ENCODE data around the gene GTF2A1. TPM values are rescaled to one million over a fixed set of nuclear protein-coding genes. Genes with fewer than 3 reads are reported as not detected.

Gene GTF2A1
- total RNA-seq, 1 donor from 2014 or later, result 36.4 TPM

DNA sequence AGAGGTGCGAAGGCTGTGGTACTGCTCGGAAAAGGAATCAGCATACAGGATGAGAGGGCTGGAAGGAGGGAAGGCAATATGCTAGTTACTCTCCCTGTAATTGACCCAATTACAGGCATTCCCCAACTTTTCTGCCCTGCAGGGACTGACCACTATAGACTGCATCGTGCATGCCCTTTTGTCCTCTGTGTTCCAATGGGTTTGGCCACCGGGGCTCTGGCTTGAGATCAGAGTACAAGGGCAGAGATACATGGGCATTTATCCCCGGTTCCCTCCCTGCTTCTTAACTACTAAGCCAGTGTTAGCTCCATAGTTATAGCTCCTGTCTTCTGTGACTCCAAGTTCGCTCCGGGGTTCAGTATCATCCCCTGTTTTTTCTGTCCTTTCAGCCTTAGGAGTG lies 59.7 kb downstream of the GTF2A1 start:
- FAIRE-seq, result no peak
- Histone ChIP-seq H3K27ac (ENCODE audit: low read depth, low read length) (no peak overlapping the region), H3K9me3 (ENCODE audit: insufficient read depth, low read depth, low read length) (no peaks in the 10 kb centered on the region), H2AFZ (ENCODE audit: low read depth, low read length) (no peak overlapping the region), H3K36me3 (ENCODE audit: insufficient read depth, low read length) (no peaks in the 10 kb centered on the region), H3K4me1 (ENCODE audit: insufficient read depth, low read length) (no peaks in the 10 kb centered on the region), H3K27me3 (ENCODE audit: insufficient read depth, low read length) (no peaks in the 10 kb centered on the region), H3K79me2 (ENCODE audit: insufficient read depth, low read length) (no peaks in the 10 kb centered on the region), H3K4me2 (ENCODE audit: low read length) (no peak overlapping the region), H3K4me3 (ENCODE audit: insufficient read depth, low read depth, low read length) (no peak overlapping the region), H4K20me1 (ENCODE audit: insufficient read depth, low read length) (no peaks in the 10 kb centered on the region), H3K9ac (ENCODE audit: low read length) (no peak overlapping the region)
- Mint-ChIP-seq H3K4me3 (ENCODE audit: unreplicated experiment) (no peak overlapping the region), H3K36me3 (ENCODE audit: low read depth, unreplicated experiment) (no peaks in the 10 kb centered on the region), H3K4me1 (ENCODE audit: low read depth, unreplicated experiment) (peaks cover 27% of the 10 kb centered on the region), H3K27me3 (ENCODE audit: low read depth, unreplicated experiment) (no peaks in the 10 kb centered on the region), H3K27ac (ENCODE audit: unreplicated experiment) (no peak overlapping the region), H3K9me3 (ENCODE audit: unreplicated experiment) (no peaks in the 10 kb centered on the region)
- DNase-seq (ENCODE audit: low read depth), result no peak
- no peak for TF ChIP-seq EZH2 (IDR thresholded peaks at IDR 0.05; ENCODE audit: insufficient read depth, low read length)
- TF ChIP-seq, protein P1, sequence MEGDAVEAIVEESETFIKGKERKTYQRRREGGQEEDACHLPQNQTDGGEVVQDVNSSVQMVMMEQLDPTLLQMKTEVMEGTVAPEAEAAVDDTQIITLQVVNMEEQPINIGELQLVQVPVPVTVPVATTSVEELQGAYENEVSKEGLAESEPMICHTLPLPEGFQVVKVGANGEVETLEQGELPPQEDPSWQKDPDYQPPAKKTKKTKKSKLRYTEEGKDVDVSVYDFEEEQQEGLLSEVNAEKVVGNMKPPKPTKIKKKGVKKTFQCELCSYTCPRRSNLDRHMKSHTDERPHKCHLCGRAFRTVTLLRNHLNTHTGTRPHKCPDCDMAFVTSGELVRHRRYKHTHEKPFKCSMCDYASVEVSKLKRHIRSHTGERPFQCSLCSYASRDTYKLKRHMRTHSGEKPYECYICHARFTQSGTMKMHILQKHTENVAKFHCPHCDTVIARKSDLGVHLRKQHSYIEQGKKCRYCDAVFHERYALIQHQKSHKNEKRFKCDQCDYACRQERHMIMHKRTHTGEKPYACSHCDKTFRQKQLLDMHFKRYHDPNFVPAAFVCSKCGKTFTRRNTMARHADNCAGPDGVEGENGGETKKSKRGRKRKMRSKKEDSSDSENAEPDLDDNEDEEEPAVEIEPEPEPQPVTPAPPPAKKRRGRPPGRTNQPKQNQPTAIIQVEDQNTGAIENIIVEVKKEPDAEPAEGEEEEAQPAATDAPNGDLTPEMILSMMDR (IDR thresholded peaks at IDR 0.05; ENCODE audit: insufficient read depth, low read depth, low read length), result no peak

DNA sequence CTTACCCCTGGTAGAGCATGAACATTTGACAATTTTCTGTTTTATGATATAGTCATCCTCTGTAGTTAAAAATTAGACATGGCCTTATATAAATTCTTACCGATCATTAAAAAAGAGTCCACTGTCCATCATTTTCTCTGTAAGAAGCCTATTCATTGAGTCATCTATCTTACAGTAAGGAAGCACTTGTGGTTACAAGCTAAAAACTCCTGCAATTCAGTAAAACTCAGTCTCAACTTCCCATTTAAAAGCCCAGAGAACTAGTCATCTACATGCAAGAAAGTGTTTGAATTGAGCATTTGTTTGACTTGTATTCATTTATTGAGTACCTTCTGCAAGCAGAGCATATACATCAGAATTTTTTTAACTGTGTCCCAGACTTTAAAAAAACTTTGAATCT lies 63.3 kb downstream of the GTF2A1 start:
- H3K36me3 Mint-ChIP-seq (ENCODE audit: low read depth, unreplicated experiment), result no peaks in the 10 kb centered on the region
- H3K27ac ChIP-seq (ENCODE audit: low read depth, low read length), result no peak overlapping the region

GRCh38 chr14:81153187-81153586 lies 67.6 kb downstream of the GTF2A1 start:
- no peaks in the 10 kb centered on the region for H3K27me3 ChIP-seq (ENCODE audit: insufficient read depth, low read length)
- DNase-seq (ENCODE audit: low read depth) (no peak), FAIRE-seq (no peak)
- H4K20me1 ChIP-seq (ENCODE audit: insufficient read depth, low read length), result no peaks in the 10 kb centered on the region
- no peak overlapping the region for H3K9ac ChIP-seq (ENCODE audit: low read length)
- no peaks in the 10 kb centered on the region for H3K36me3 Mint-ChIP-seq (ENCODE audit: low read depth, unreplicated experiment)
- H3K9me3 Mint-ChIP-seq (ENCODE audit: unreplicated experiment), result no peaks in the 10 kb centered on the region
- TF ChIP-seq EZH2 (IDR thresholded peaks at IDR 0.05; ENCODE audit: insufficient read depth, low read length), result no peak
- TF ChIP-seq, protein P1 (IDR thresholded peaks at IDR 0.05; ENCODE audit: insufficient read depth, low read depth, low read length), result no peak
- no peak overlapping the region for H3K4me3 Mint-ChIP-seq (ENCODE audit: unreplicated experiment)
- no peaks in the 10 kb centered on the region for H3K9me3 ChIP-seq (ENCODE audit: insufficient read depth, low read depth, low read length)
- no peaks in the 10 kb centered on the region for H3K4me1 ChIP-seq (ENCODE audit: insufficient read depth, low read length)
- H3K4me1 Mint-ChIP-seq (ENCODE audit: low read depth, unreplicated experiment), result peaks cover 15% of the 10 kb centered on the region
- H3K27ac ChIP-seq (ENCODE audit: low read depth, low read length), result no peak overlapping the region
- H3K27ac Mint-ChIP-seq (ENCODE audit: unreplicated experiment), result no peak overlapping the region
- H2AFZ ChIP-seq (ENCODE audit: low read depth, low read length), result no peak overlapping the region
- no peak overlapping the region for H3K4me2 ChIP-seq (ENCODE audit: low read length)
- no peaks in the 10 kb centered on the region for H3K79me2 ChIP-seq (ENCODE audit: insufficient read depth, low read length)
- H3K27me3 Mint-ChIP-seq (ENCODE audit: low read depth, unreplicated experiment), result no peaks in the 10 kb centered on the region
- H3K36me3 ChIP-seq (ENCODE audit: insufficient read depth, low read length), result no peaks in the 10 kb centered on the region
- no peak overlapping the region for H3K4me3 ChIP-seq (ENCODE audit: insufficient read depth, low read depth, low read length)

More for the DNA sequence above, 63.3 kb downstream of the GTF2A1 start:
- H3K27me3 ChIP-seq (ENCODE audit: insufficient read depth, low read length), result no peaks in the 10 kb centered on the region
- H3K9ac ChIP-seq (ENCODE audit: low read length), result no peak overlapping the region
- no peaks in the 10 kb centered on the region for H3K27me3 Mint-ChIP-seq (ENCODE audit: low read depth, unreplicated experiment)
- no peak overlapping the region for H2AFZ ChIP-seq (ENCODE audit: low read depth, low read length)
- H3K4me3 ChIP-seq (ENCODE audit: insufficient read depth, low read depth, low read length), result no peak overlapping the region
- no peak for TF ChIP-seq EZH2 (IDR thresholded peaks at IDR 0.05; ENCODE audit: insufficient read depth, low read length)
- FAIRE-seq (no peak), DNase-seq (ENCODE audit: low read depth) (peak; percentile 52)
- H3K79me2 ChIP-seq (ENCODE audit: insufficient read depth, low read length), result no peaks in the 10 kb centered on the region
- no peak overlapping the region for H3K4me2 ChIP-seq (ENCODE audit: low read length)
- no peaks in the 10 kb centered on the region for H3K4me1 ChIP-seq (ENCODE audit: insufficient read depth, low read length)
- no peaks in the 10 kb centered on the region for H3K36me3 ChIP-seq (ENCODE audit: insufficient read depth, low read length)
- H3K4me3 Mint-ChIP-seq (ENCODE audit: unreplicated experiment), result no peak overlapping the region
- H4K20me1 ChIP-seq (ENCODE audit: insufficient read depth, low read length), result no peaks in the 10 kb centered on the region
- no peaks in the 10 kb centered on the region for H3K9me3 ChIP-seq (ENCODE audit: insufficient read depth, low read depth, low read length)
- H3K9me3 Mint-ChIP-seq (ENCODE audit: unreplicated experiment), result no peaks in the 10 kb centered on the region
- peak overlapping the region; percentile 48 for H3K27ac Mint-ChIP-seq (ENCODE audit: unreplicated experiment)
- peaks cover 20% of the 10 kb centered on the region for H3K4me1 Mint-ChIP-seq (ENCODE audit: low read depth, unreplicated experiment)

Data from astrocyte (in vitro differentiated cells and primary cell).